Astrocyte of the spinal cord (primary cell): ENCODE results near the gene SSR1.
A peak's percentile ranks its signal among the peaks of the same experiment; 100 is the strongest.

Experiments
- DNase-seq: peaks from one replicate; pipeline ENCODE4 v3.0.0; 2011; ENCODE audit warnings: low read depth, low spot score
- H3K4me3 ChIP-seq: 2 replicates; pipeline ENCODE4 v1.5.1; 2011; ENCODE audit warnings: low read depth, mild to moderate bottlenecking, low read length, moderate library complexity
- CTCF ChIP-seq: IDR thresholded peaks from 2 replicates; pipeline ENCODE4 v1.5.1; 2012; ENCODE audit warnings: low read depth, mild to moderate bottlenecking, low read length, inconsistent platforms
- in situ Hi-C: cut with HindIII; loops from 2 replicates; pipeline ENCODE4 v1.10.0; 2017; ENCODE audit warnings: low sequenced_read_pairs

The SSR1 gene

DNA sequence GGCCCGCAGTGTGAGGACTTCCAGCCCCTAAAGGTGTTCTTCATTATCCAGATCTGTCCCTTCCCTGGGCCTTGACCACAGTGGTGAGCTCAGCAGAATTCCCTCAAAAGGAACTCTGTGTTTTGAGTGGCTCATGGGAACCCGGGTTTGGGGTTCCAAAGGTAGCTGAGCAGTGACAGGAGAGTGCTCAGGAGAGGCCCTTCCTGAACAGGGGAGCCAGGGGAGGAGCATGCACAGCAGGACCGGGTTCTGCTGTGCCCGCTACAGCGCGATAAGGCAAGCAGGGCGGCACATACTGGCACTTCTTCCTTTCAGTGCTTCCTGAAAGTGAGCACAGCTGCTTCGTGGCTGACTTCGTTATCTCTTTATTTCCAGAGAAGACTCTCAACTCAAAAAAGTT is 88.3 kb downstream of the SSR1 start:
- no peak for DNase-seq
- in situ Hi-C loops = no loop called here
- TF ChIP-seq CTCF = no peak
- H3K4me3 ChIP-seq = no peak overlapping the region

DNA sequence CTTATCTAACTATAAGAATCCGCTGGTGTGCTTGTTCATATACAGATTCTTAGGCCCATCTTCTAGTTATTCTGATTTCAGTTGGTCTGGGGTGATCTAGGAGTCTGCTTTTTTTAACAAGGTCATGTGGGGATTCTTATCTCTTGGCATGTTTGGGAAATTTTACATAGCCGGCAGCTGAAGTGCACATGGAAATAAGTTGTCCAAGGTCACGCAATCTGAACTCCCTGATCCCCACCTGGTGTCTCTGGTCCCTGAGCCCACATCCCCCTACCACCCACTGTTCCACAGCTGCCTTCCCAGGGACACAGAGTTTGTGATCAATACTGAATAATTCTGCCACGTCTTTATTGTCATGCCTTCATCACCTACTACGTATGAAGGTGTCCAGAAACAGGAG is 90.8 kb downstream of the SSR1 start:
- in situ Hi-C loops = no loop called here
- DNase-seq = no peak
- H3K4me3 ChIP-seq = no peak overlapping the region
- TF ChIP-seq CTCF = no peak

DNA sequence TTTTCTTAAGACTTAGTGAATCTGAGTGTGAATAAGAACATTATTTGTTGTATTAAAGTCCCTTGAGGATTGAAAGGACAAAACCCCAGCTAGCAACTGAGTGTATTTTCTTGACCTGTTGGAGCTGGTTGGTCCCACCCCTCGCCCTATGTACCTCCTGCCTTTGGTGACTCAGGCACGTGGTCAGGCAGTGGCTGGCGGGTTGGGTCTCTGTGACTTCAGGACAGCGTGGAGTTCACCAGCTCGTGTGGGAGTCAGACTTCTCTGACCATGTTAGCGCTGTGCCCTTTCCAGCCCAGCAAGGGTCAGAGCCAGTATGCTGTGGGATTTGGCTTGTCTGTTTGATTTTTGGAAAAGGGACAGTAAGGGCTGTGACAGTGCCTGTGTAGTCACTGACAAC is 93.7 kb downstream of the SSR1 start:
- DNase-seq = peak; percentile 32

DNA sequence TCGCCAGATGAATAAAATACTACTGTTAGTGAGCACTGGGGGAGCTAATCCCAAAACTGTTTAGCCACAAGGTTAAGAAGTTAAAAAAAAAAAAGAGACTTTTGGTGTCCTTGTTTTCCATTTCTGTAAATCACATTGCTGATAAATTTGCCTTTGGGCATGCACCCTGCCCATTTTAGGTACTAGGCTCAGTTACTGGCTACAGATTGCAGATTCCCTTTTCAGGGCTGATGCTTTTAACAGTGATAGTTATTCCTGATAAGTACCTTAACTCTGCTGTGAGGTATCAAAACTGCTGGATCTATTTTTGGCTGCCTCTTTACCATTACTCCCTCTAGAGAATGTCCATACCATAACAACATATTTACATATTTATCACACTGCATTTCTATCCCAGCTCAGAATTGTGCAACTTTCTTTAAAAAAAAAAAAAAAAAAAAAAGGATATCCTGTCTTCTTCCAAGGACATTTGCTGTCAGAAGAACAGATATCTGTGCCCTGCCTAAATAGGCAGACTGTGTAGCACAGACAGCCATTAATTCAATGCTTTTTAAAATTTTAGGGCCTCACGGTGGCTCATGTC is 94.5 kb downstream of the SSR1 start:
- in situ Hi-C loops = no loop called here
- no peak for DNase-seq
- no peak for TF ChIP-seq CTCF
- no peak overlapping the region for H3K4me3 ChIP-seq

More for the DNA sequence above, 93.7 kb downstream of the SSR1 start:
- TF ChIP-seq CTCF = no peak
- no peak overlapping the region for H3K4me3 ChIP-seq
- in situ Hi-C loops = no loop called here
